GM23248 (cell line): Measurements from ENCODE around the gene KCNG2.

Experiments used
- EZH2 ChIP-seq: fragments of 200-600 bp; sonication (generic); IDR thresholded peaks from 2 replicates; pipeline ENCODE4 v1.6.1; 2018; ENCODE audit warnings: antibody characterized with exemption, mild to moderate bottlenecking; ENCODE audit not compliant: insufficient read depth, poor library complexity, severe bottlenecking
- EZH2phosphoT487 ChIP-seq: fragments of 200-600 bp; sonication (generic); IDR thresholded peaks from 2 replicates; pipeline ENCODE4 v1.6.1; 2018; ENCODE audit warnings: antibody characterized with exemption, moderate library complexity, mild to moderate bottlenecking, low read depth; ENCODE audit not compliant: insufficient read depth

- TF ChIP-seq EZH2phosphoT487 (no peak), EZH2 (no peak)
Measured at GRCh38 chr18:79868811-79869541, 71.2 kb downstream of the KCNG2 start.
